HG03342 (cell line): ENCODE results near the gene WWTR1.

Source experiments
- ATAC-seq: cut with Tn5 transposase; IDR thresholded peaks from one replicate; pipeline ENCODE4 v1.9.1; 2021; ENCODE audit warnings: mild to moderate bottlenecking, moderate library complexity; ENCODE audit not compliant: unreplicated experiment

The WWTR1 gene

GRCh38 chr3:149625795-149626194, 32.0 kb downstream of the WWTR1 start:
- no peak for ATAC-seq

- no peak for ATAC-seq
These were observed 34.0 kb downstream of the WWTR1 start for GRCh38 chr3:149623824-149624223.

GRCh38 chr3:149621218-149622005, 36.4 kb downstream of the WWTR1 start:
- ATAC-seq, result peak; percentile 49

GRCh38 chr3:149620291-149621020, 37.4 kb downstream of the WWTR1 start:
- ATAC-seq, result peak; percentile 56

GRCh38 chr3:149619136-149619535, 38.7 kb downstream of the WWTR1 start:
- ATAC-seq, result no peak

GRCh38 chr3:149618151-149619123, 39.4 kb downstream of the WWTR1 start:
- ATAC-seq, result no peak

- ATAC-seq, result no peak
These were observed 42.0 kb downstream of the WWTR1 start for GRCh38 chr3:149615731-149616221.

- no peak for ATAC-seq
These were observed 43.8 kb downstream of the WWTR1 start for GRCh38 chr3:149613988-149614387.

- ATAC-seq, result no peak
These were observed 45.4 kb downstream of the WWTR1 start for GRCh38 chr3:149612456-149612855.

- no peak for ATAC-seq
These were observed 46.7 kb downstream of the WWTR1 start for GRCh38 chr3:149611149-149611548.

GRCh38 chr3:149610351-149611105, 47.3 kb downstream of the WWTR1 start:
- ATAC-seq, result no peak

- ATAC-seq, result peak; percentile 88
These were observed 48.2 kb downstream of the WWTR1 start for GRCh38 chr3:149609595-149609994.

- ATAC-seq, result no peak
These were observed 48.8 kb downstream of the WWTR1 start for GRCh38 chr3:149608987-149609386.

GRCh38 chr3:149605902-149606301, 51.9 kb downstream of the WWTR1 start:
- ATAC-seq, result no peak

- no peak for ATAC-seq
These were observed 53.5 kb downstream of the WWTR1 start for GRCh38 chr3:149604125-149604875.

GRCh38 chr3:149603126-149604074, 54.4 kb downstream of the WWTR1 start:
- no peak for ATAC-seq

GRCh38 chr3:149600634-149601033, 57.2 kb downstream of the WWTR1 start:
- no peak for ATAC-seq

GRCh38 chr3:149599236-149599635, 58.6 kb downstream of the WWTR1 start:
- no peak for ATAC-seq
